ENCODE data around the gene LAMA2.

The LAMA2 gene

DNA sequence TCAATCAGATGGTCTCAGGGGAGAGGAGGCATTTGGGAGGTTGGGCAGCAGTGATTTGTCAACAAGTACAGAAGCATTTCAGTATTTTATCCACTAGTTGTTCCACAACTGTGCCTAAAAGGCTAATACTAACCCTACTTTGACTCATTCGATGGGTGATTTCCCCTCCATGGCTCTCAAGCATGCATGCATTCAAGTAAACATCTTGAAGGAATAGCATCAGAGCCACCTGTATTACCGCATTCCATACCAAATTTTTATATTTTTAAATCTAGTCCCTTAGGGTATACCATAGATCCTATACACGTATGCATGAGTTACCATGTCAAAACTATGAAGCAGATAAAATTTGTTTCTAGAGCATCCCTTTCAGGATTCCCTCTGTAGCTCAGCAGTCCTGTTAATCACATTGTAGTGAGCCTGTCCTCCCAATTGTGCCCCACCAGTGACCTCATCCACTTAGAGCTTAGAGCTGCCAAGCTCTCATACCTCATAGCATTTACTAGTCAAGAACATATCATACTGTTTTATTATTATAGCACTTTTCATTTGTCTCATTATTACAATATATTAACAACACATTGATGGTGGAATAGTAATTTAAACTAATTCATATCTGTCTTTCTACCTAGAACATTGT lies 213.8 kb downstream of the LAMA2 start:
- DNase-seq = no peak

DNA sequence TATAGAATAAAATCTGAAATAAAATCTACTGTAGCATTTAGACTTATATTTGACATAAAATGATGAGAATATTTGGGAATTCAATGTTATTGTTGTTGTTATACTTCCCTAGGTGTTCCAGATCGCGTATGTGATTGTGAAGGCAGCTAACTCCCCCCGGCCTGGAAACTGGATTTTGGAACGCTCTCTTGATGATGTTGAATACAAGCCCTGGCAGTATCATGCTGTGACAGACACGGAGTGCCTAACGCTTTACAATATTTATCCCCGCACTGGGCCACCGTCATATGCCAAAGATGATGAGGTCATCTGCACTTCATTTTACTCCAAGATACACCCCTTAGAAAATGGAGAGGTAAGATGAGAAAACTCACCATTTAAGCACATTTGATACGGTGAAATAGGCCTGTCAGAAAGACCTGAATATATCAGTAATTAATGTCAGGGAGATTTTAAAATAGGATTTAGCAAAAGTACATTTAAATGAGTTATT lies 215.2 kb downstream of the LAMA2 start:
- DNase-seq = no peak

DNA sequence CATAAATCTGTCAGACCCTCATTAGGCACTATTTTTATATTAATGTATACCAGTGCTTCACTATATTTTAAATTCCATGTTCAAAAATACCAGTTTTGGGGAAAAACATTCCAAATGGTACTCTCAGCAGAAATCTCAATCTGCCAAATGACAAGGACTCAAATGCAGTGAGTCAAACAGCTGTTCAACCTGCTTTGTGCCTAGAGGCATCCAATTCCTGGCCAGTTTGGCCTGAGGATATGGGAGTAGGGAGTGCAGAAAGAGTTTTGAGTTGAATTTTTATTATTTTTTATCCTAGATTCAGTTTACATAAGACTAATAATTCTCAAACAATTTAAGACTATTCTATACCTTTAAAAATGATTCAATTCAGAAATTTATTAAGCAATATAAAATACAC lies 216.8 kb downstream of the LAMA2 start:
- no peak for DNase-seq

DNA sequence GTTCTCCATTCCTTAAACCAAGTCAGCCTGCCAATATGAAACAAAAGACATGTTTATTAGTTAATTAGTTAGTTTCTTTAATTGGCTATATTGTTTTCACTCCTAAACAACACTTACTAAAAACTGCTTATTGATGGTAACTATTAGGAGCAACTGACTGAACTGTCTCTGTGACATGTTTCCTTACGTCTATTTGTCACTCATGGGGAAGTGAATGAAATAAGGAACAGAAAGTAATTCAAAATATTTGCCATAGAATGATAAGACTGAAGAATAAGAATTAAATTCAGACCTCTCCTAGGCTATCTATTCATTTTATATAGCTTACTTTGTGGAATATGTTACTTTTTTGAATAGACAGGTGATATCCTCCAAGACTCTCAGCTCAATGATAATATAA lies 217.2 kb downstream of the LAMA2 start:
- DNase-seq = no peak

DNA sequence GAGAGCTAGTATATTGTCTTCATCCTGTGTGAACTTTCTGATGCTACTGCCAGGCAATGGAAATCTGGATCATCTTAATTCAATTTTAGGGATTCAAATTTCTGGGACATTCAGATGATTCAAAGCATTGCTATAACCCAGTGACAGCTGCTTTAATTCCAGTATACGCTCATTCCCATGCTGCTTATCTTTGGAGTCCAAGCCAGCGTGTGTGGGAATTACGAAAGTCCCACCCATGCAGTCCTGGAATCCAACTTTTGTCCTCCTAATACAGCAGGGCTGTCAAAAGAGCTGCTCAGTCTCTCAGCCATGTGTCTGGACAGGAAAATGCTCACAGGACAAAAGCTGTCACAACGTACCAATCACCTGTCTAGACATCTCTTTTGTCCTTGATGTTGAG lies 219.8 kb downstream of the LAMA2 start:
- no peak for DNase-seq

DNA sequence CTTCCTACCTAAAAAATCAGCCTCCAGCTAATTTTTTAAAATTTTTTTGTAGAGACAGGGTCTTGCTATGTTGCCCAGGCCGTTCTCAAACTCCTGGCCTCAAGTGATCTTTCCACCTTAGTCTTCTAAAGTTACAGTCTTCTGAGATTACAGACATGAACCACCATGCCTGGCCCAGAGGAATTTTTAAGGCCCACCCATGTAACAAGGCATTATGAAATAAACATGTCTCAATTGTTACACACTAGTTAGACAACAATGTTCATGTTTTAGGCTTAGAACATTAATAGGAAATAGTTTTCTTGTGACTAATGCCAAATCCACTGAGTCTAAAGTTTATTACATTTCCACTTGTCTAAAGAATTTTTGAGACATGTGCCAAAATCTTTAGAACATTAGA lies 221.2 kb downstream of the LAMA2 start:
- no peak for DNase-seq

DNA sequence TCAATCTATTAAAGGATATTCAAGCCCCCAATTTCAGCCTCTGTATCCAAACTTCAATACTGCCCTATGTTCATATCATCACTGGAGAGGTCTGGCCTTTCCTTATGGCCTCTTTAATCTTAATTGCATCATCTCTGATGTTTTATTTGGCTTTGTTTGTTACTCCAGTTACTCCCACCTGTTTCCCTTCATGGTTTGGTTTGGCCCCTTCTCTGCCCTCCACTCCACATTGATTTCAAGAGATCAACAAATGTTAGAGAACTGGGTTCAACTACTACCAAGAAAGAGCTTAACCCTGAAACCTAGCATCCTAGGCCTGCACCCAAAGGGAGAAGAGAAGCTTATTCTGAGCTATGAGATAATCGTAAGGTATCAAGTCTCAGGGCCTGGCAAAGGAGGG lies 221.6 kb downstream of the LAMA2 start:
- DNase-seq = no peak

DNA sequence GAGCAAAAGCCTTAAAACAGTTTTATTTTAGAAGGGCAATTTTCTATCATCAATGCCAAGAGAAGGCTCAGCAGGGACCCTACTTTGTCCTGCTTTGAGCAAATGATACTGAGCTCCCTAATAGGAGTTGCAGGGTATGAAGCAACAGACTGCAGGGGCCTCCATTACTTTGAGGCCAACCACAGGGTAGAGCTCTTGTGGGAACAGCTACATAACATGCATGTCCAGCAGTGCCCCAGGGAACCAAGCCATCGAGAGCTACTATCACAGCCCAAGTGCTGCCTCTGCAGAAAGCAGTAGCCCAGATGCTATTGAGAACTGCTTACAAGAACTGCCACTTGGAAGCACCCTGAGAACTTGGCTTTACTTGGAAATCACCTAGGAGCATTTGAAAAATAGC lies 222.1 kb downstream of the LAMA2 start:
- no peak for DNase-seq

DNA sequence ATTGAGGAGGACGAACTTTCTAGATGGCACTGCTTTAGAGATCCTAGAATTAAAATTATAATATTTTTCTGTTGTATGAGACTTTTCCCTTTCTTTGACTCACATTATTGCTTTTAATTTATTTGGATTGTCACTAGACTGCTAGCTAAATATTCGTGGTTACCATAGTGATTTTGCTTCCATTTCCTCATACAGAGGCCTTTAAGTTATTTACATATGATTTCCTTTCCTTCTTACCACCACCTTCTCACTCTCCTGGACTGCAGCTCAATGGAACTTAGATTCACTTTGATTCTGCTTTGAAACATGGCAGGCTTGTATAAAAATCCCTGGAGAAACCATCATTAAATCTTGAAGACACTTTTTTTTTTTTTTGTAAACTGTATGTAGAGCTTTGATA lies 222.9 kb downstream of the LAMA2 start:
- no peak for DNase-seq

DNA sequence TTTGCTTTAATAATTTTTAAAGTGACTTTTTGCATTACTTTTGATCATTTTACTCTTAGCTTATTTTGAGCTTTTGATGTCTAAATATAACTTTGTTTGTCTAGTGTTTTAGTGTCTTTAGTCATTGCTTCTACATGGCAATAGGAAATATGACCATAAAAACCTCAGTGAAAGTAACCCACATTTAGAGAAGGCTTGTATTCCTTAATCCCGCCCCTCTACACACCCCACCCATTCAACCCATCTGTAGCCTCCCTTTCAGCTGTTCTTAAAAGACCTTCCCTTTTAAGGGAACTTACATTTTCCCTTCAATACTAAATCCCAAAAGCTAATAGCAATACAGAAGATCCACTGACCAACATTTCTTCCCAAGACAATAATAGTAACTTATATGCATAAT lies 225.4 kb downstream of the LAMA2 start:
- no peak for DNase-seq

DNA sequence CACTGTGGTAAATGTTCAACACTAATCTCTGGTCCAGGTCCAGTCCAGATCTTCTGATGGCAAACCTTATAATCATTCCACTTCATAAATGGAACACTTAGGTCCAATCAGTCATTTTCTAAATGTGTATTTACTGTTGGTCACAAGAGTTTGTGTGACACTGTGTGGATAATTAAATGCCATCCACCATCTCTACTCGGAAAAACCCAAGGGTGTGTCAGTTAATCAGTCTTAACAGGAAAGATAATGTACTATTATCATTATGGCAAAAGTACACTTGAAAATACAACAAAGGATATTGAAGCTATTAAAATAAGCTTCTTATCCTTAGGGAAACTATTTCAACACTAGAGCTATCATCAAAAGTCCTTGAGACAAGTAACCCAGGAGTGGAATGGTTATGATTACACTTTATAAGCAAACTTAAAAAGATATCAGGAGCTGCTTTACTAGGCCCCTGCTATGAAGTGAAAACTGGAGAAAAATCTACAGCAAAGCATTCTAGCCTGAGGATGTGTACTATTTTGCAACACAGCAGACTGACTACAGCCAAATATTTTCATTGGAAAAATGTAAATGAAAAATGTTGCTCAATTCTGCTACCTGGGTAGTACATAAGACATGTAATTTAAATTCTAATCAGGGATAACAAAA lies 227.9 kb downstream of the LAMA2 start:
- no peak for DNase-seq

DNA sequence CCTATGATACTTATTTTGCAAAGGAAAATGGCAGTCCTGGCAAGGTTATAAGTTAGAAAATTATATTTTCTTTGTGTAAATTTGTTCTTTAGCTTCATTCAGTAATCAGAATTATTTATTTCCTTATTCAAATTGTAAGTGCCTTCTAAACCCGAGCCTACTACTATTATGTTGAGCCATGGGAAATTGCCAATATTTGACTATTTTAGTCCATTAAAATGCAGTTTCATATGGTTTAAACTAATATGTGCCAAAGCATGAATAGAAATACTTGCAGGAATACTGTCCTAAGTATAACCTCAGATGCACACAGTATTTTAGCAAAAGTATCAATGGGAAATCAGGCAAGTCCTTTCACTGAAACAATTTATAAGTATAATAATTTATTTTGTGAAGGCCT lies 228.4 kb downstream of the LAMA2 start:
- no peak for DNase-seq

DNA sequence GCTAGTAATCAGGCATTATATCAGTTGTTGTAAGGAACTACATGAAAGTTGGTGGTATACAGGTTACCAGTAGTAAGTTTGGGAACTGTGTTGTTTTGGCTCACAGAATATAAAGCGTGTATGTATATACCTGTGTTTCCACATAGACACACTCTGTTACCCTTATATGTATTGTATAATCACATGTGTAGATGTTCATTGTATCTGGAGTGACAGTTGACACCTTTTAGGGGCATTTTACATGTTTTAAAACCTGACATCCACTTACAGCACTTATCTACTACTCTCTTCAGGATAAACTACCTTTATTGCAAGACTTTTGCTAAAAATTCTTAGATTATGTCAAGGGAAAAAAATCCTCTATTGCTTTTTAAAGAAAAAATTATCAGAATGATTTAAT lies 228.9 kb downstream of the LAMA2 start:
- DNase-seq = no peak

DNA sequence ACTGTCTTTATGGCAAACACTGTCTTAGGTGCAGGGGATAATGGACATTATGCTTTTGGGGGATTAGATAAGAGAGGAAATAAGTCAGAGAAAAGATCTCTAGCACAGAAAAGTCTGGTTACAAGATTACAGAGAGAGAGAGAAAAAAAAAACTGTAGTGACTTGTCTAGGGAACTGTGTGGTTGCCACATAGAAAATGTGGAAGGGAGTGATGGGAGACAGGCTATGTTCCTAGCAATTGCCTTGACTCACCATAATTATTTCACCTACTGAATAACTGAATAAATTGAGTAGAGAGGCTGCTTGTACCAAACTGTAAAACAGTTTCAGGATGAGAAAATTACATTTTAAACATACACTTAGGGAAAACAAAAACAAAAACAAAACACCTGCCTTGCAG lies 229.7 kb downstream of the LAMA2 start:
- DNase-seq = no peak

DNA sequence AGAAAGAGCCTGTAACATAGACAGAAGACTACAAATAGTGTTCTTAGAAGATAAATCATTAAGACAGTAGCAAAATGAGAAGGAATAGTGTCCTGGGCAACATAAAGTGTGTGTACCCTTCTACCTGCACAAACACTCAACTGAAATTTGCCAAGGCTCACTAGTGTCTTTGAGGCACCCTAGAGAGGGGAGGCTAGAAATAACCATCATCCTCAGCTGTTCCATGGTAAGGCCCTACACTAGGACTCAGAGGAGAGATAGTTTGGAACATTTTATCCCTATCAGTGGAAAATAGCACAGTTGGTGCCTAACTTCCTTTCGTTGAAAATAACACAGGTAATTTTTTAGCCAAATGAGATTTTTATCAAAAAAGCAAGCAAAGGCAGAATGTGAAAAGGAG lies 230.7 kb downstream of the LAMA2 start:
- no peak for DNase-seq

DNA sequence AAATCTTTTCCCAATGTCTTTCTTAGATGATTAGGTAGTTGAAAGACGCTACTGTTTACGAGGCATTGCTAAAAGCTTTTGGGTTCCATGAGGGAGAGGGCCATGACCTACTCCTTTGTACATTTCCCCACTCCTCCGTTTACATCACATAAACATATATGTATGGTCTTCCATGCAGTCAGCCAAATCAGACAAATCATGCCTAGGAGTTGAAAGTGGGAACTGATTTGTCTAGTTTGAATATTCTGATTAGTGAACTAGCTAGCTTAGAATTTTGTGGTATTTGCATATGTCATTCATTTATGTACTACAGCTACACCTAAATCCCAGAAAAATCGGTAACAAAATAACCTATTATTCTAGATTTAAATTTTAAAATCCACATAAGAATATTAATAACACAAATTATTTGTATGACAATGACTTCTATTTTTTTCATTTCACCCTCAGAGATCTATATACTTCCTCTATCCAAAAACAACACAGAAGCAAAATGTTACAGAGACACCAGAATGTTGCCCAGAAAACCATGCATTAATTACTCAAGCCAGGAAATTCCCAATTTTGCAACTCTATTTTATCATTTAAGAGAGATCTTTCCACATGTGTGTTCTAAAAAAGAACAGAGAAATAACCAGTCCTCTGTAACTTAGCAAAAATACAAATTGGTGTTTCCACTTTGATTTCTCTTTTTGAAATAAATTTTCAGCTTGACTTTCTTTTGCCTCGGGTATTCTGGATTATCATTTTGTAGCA lies 231.9 kb downstream of the LAMA2 start:
- DNase-seq = no peak

DNA sequence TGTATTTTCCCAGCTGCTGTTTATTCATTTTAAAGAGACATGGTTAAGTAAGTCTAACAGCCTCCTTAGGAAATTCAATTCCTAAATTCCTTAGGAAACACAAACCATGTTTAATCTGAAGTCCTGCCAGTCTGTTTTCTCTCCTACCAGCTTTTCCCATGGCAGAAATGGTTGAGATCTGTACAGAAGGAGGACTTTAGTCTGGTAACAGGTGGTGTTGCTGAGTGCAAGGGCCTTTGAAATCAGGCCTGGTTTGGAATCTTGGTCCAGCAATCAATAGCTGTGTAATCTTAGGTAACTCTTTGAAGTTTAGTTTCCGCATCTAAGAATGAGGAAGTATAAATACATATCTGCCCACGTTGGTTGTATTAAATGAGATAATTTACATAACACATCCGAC lies 232.5 kb downstream of the LAMA2 start:
- DNase-seq = no peak

DNA sequence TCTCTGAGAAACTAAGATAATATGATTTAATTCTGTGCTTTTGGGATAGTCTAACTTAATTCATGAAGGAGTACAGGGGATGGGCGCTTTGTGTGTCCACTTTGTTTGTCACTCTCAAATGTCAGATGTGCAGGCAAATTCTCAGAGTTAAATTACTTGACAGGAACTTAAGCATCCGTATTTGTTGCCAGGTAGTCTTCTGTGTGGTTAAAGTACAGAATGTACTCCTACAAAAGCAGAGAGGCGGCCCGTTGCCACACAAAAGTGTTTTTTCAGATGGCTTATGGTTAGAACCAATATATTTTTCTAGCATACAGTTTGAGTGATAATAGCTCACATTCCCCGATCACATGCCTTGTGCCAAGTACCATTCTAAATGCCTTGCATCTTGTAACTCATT lies 234.4 kb downstream of the LAMA2 start:
- no peak for DNase-seq

DNA sequence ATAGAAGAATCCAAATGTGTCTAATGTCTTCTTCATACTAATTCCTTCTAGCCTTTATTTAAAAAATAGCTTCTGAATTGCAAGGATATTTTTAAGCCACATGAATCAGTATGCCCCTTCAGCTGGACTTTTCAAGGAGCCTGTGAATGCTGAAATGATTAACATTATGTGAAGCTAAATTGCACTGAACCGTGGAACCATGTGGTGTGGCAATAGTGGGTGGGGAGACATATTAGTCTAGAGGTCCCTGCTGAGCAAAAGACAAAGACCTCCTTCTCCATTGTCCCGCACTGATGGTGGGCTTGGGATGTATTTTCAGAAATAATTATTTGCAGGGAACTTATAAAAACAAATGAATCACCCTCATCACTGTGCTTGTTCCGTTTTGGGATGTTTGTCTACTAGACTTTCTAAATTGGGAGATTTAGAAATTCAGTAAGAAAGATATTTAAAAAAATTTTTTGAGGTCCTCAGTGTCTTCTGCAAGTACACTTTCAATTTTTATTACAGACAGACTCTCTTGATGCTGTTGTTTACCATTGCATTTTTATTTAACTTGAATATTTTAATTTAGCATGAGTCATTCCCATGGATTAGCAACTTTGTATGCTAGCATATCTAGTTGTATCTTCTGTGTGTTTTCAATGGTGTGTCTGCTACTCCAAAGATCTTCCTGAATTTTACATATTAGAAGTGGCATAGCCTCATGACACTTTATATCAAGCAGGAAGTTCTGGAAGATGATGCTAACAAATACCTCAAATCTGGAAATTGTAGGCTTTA lies 238.1 kb downstream of the LAMA2 start:
- no peak for DNase-seq

DNA sequence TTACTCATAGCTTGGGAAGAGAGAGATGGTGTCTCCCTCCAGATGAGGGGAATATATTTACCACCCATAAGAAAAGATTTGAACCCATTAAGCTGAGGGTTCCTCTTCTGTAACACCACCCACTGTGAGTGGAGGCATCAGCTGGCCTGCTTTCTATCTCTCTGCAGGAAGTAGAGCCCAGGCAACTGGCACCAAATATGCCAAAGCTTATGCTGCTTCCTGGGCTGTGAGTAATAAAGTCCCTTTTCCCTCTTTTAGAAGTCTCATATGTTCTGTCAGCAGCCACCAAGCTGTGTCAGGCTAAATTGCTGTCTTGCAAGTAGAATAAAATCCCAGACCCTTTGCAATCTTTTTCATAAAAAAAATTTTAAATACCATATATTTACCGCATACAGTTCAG lies 241.4 kb downstream of the LAMA2 start:
- DNase-seq = no peak

DNA sequence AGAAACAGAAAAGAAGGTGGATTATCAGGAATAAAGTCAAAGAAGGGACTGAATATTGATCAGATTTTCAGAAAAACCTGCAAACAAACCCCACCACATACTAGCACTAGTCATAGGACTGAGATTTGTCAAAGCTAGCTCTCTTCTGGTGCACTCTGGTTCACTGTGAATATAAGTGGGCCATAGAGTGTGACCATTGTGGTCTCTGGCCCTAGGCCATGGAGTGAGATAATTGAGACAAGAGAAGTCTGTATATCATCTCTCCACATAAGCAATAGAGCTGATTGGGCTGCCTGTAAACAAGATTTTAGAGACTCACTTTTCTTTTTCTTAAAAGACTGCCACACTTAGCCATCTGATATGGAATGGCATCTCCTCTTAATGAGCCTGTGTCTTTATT lies 247.2 kb downstream of the LAMA2 start:
- DNase-seq = no peak

DNA sequence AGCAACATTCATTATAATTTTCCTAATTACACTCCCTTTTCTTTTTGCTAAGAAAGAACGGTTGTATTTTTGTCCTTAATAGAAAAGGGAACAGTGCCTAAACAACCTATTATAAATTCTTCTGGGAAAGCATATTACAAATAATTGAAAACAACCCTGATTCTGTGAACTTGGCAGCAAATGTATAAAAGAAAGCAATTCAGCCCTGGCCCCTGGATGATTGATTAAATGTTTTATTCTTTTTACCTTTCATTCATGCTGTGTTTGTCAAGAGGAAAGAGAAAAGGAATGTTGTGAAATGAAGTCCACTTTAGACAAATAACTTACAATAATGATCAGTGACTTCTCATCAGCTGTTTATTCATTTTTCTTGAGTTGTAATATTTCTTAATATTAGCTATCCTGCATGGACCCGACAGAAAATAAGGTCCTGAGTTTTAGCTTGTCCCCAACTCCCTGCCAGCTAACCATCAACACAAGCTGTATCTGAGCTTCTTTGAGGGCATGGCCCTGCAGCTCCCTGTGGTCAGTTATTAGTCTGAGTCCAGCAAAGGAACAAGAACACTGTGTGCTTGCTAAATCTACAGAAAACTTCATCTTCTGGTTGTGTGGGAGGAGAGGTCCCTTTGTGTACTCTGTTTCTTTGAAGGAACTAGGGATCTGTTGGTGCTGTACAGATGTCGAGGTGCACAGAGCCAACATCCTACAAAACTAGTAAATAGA lies 248.2 kb downstream of the LAMA2 start:
- DNase-seq = no peak

DNA sequence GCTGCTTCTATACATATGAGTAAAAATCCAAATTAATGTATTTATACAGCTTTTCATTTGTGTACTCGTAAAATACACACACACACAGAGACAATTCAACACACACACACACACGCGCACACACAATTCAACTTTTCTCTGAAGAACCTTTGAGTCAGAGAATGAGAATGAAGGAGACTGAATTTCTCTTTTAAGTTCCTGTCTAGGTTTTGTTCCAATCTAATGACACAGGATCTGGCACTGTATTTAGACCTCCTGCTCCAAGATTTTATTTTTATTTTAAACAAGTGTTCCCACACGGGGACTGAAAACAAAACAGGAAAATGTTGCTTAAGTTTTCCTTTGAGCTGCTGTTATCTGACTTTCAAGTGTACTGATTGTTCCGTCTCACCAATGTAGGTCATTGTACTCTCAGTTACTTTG lies 250.8 kb downstream of the LAMA2 start:
- DNase-seq = no peak

Measured in NCI-H1436 treated with DMSO at 0.1 percent for 48 hours (cell line).